HepG2 (cell line): Measurements from ENCODE around the gene ZNF221. TPM values are rescaled to one million over a fixed set of nuclear protein-coding genes. Genes with fewer than 3 reads are reported as not detected.

Experiments used
- CAMTA2 ChIP-seq: sonication (generic); formaldehyde crosslinking; IDR thresholded peaks from 2 replicates; pipeline ENCODE4 v1.4.0; 2020; ENCODE audit warnings: mild to moderate bottlenecking, missing genetic modification reagents, borderline replicate concordance
- FOXA1 ChIP-seq, 2 experiments: fragments of 450-650 bp in 1 of 2; sonication (generic) in 1 of 2; formaldehyde crosslinking in 1 of 2; IDR thresholded peaks; 2 replicates each; pipeline versions ENCODE4 v1.4.0 to v1.6.1; 2016 to 2020; ENCODE audit warnings: missing genetic modification reagents in 1 of 2
- FOXC1 ChIP-seq: sonication (generic); formaldehyde crosslinking; IDR thresholded peaks from 2 replicates; pipeline ENCODE4 v1.8.0; 2022; ENCODE audit warnings: mild to moderate bottlenecking, missing genetic modification reagents, borderline replicate concordance
- GATAD1 ChIP-seq: IDR thresholded peaks from 2 replicates; pipeline ENCODE4 v1.6.1; 2016; ENCODE audit warnings: missing genetic modification reagents, missing compliant biosample characterization
- ISL2 ChIP-seq: sonication (generic); formaldehyde crosslinking; IDR thresholded peaks from 2 replicates; pipeline ENCODE4 v1.5.0; 2020; ENCODE audit warnings: missing genetic modification reagents
- MBNL3 ChIP-seq: fragments of 250-450 bp; sonication (Bioruptor Pico); conservative IDR thresholded peaks from 2 replicates; pipeline ENCODE4 v1.8.0; 2022; ENCODE audit warnings: mild to moderate bottlenecking, inconsistent platforms
- MIER3 ChIP-seq: IDR thresholded peaks from 2 replicates; pipeline ENCODE4 v1.6.1; 2016; ENCODE audit warnings: missing compliant biosample characterization, borderline replicate concordance
- MTA1 ChIP-seq: sonication (generic); formaldehyde crosslinking; IDR thresholded peaks from 2 replicates; pipeline ENCODE4 v1.4.0; 2020; ENCODE audit warnings: missing genetic modification reagents, mild to moderate bottlenecking, borderline replicate concordance
- MXD4 ChIP-seq: IDR thresholded peaks from 2 replicates; pipeline ENCODE4 v1.6.1; 2016; ENCODE audit warnings: mild to moderate bottlenecking, missing biosample characterization, missing genetic modification reagents
- NBN ChIP-seq: fragments of 450-650 bp; conservative IDR thresholded peaks from 2 replicates; pipeline ENCODE4 v1.6.1; 2017
- NCOA1 ChIP-seq: sonication (generic); formaldehyde crosslinking; IDR thresholded peaks from 2 replicates; pipeline ENCODE4 v1.9.0; 2021; ENCODE audit warnings: missing genetic modification reagents
- NCOA2 ChIP-seq: sonication (generic); formaldehyde crosslinking; IDR thresholded peaks from 2 replicates; pipeline ENCODE4 v1.8.0; 2022; ENCODE audit warnings: inconsistent platforms
- PITX1 ChIP-seq: sonication (generic); formaldehyde crosslinking; IDR thresholded peaks from 2 replicates; pipeline ENCODE4 v1.5.1; 2020; ENCODE audit warnings: mild to moderate bottlenecking, missing genetic modification reagents
- REXO4 ChIP-seq: sonication (generic); formaldehyde crosslinking; IDR thresholded peaks from 2 replicates; pipeline ENCODE4 v1.8.0; 2022; ENCODE audit warnings: missing genetic modification reagents, mild to moderate bottlenecking, borderline replicate concordance
- RFX5 ChIP-seq: IDR thresholded peaks from 2 replicates; pipeline ENCODE4 v1.6.1; 2011; ENCODE audit warnings: low read depth, low read length, improper control_type of control experiment
- SNAI1 ChIP-seq: sonication (generic); formaldehyde crosslinking; IDR thresholded peaks from 2 replicates; pipeline ENCODE4 v1.5.0; 2020; ENCODE audit warnings: mild to moderate bottlenecking, missing genetic modification reagents, borderline replicate concordance
- TGIF2 ChIP-seq: IDR thresholded peaks from 2 replicates; pipeline ENCODE4 v1.6.1; 2016; ENCODE audit warnings: control low read depth, missing compliant biosample characterization
- ZNF275 ChIP-seq: sonication (generic); formaldehyde crosslinking; IDR thresholded peaks from 2 replicates; pipeline ENCODE4 v1.8.0; 2022; ENCODE audit warnings: missing genetic modification reagents, mild to moderate bottlenecking, inconsistent platforms, borderline replicate concordance
- ZNF292 ChIP-seq: sonication (generic); formaldehyde crosslinking; IDR thresholded peaks from 2 replicates; pipeline ENCODE4 v1.8.1; 2022; ENCODE audit warnings: mild to moderate bottlenecking, low read depth, missing genetic modification reagents, borderline replicate concordance
- ZNF33B ChIP-seq: sonication (generic); formaldehyde crosslinking; IDR thresholded peaks from 2 replicates; pipeline ENCODE4 v1.5.1; 2020; ENCODE audit warnings: mild to moderate bottlenecking, missing genetic modification reagents
- ZNF510 ChIP-seq: sonication (generic); formaldehyde crosslinking; IDR thresholded peaks from 2 replicates; pipeline ENCODE4 v1.4.0; 2020; ENCODE audit warnings: low read depth, mild to moderate bottlenecking, missing genetic modification reagents
- ZNF580 ChIP-seq: IDR thresholded peaks from 2 replicates; pipeline ENCODE4 v1.6.1; 2016; ENCODE audit warnings: low read depth, borderline replicate concordance
- ZNF674 ChIP-seq: sonication (generic); formaldehyde crosslinking; IDR thresholded peaks from 2 replicates; pipeline ENCODE4 v1.5.0; 2020; ENCODE audit warnings: low read depth, mild to moderate bottlenecking, missing genetic modification reagents
- ZNF709 ChIP-seq: sonication (generic); formaldehyde crosslinking; IDR thresholded peaks from 2 replicates; pipeline ENCODE4 v1.5.0; 2020; ENCODE audit warnings: mild to moderate bottlenecking, missing genetic modification reagents
- ZNF781 ChIP-seq: sonication (generic); formaldehyde crosslinking; IDR thresholded peaks from 2 replicates; pipeline ENCODE4 v1.5.1; 2020; ENCODE audit warnings: borderline replicate concordance, mild to moderate bottlenecking, missing genetic modification reagents; ENCODE audit errors: not compliant biosample characterization
- polyA plus RNA-seq, 8 experiments: library from polyadenylated mRNA; depleted of rRNA in 3 of 8; stranded (reverse) in 7 of 8; unstranded in 1 of 8; fragments of >200 nt; fragmentation: Illumina TruSeq in 4 of 8; extraction: Trizol in 4 of 8; gene quantifications; 2 replicates each; pipeline versions ENCODE4 v1.2.1 to v1.2.3, GENCODE V29; 2011 to 2016; ENCODE audit warnings: low read depth in 4 of 8, missing spikeins in 1 of 8, mixed read lengths in 1 of 8; ENCODE audit not compliant: insufficient read depth in 1 of 8
- total RNA-seq, 5 experiments: library from RNA; depleted of rRNA; stranded (reverse); fragments of >200 nt; fragmentation: Illumina TruSeq; extraction: Trizol; gene quantifications; 2 replicates each; pipeline ENCODE4 v1.2.3, GENCODE V29; 2016; ENCODE audit warnings: low read depth in 1 of 5
- TF ChIP-seq, protein P1 (sequence below), 2 experiments: IDR thresholded peaks; 2 replicates each; pipeline ENCODE4 v1.6.1; 2011 to 2012; ENCODE audit warnings: low read length in 2 of 2, borderline replicate concordance in 1 of 2, low read depth in 1 of 2, mild to moderate bottlenecking in 1 of 2, moderate library complexity in 1 of 2

The ZNF221 gene
- total and polyA plus RNA-seq, 2 of the 13 experiments (the other 11 are each of a cell fraction or from before 2014, with no cell fraction given) = 0.48 to 3.4 TPM

GRCh38 chr19:44002566-44003460 lies 51.8 kb downstream of the ZNF221 start, which contains the start of gene ZNF230 (continued):
- TF ChIP-seq ZNF709 = no peak
- no peak for TF ChIP-seq FOXA1 (IDR thresholded peaks at IDR 0.05)
- TF ChIP-seq FOXA1 (CRISPR knock-in tag; IDR thresholded peaks at IDR 0.05) = no peak
- no peak for TF ChIP-seq REXO4 (CRISPR knock-in tag)
- TF ChIP-seq SNAI1 (CRISPR knock-in tag) = no peak
- TF ChIP-seq CAMTA2 (CRISPR knock-in tag) = no peak
- TF ChIP-seq TGIF2 (CRISPR knock-in tag) = no peak
- no peak for TF ChIP-seq ZNF580 (CRISPR knock-in tag)
- TF ChIP-seq FOXC1 (CRISPR knock-in tag) = no peak
- no peak for TF ChIP-seq NBN
- no peak for TF ChIP-seq NCOA2 (CRISPR knock-in tag)
- no peak for TF ChIP-seq PITX1 (CRISPR knock-in tag)
- no peak for TF ChIP-seq ZNF674 (CRISPR knock-in tag)
- TF ChIP-seq ZNF275 = no peak
- no peak for TF ChIP-seq MBNL3
- no peak for TF ChIP-seq ZNF510 (CRISPR knock-in tag)
- TF ChIP-seq NCOA1 (CRISPR knock-in tag) = no peak
- no peak for TF ChIP-seq MIER3 (CRISPR knock-in tag)
- TF ChIP-seq GATAD1 (CRISPR knock-in tag) = peak; percentile 85
- peak; percentile 57 for TF ChIP-seq ZNF781 (CRISPR knock-in tag)
- TF ChIP-seq MXD4 (CRISPR knock-in tag) = no peak
- TF ChIP-seq RFX5 = no peak
- TF ChIP-seq, protein P1, sequence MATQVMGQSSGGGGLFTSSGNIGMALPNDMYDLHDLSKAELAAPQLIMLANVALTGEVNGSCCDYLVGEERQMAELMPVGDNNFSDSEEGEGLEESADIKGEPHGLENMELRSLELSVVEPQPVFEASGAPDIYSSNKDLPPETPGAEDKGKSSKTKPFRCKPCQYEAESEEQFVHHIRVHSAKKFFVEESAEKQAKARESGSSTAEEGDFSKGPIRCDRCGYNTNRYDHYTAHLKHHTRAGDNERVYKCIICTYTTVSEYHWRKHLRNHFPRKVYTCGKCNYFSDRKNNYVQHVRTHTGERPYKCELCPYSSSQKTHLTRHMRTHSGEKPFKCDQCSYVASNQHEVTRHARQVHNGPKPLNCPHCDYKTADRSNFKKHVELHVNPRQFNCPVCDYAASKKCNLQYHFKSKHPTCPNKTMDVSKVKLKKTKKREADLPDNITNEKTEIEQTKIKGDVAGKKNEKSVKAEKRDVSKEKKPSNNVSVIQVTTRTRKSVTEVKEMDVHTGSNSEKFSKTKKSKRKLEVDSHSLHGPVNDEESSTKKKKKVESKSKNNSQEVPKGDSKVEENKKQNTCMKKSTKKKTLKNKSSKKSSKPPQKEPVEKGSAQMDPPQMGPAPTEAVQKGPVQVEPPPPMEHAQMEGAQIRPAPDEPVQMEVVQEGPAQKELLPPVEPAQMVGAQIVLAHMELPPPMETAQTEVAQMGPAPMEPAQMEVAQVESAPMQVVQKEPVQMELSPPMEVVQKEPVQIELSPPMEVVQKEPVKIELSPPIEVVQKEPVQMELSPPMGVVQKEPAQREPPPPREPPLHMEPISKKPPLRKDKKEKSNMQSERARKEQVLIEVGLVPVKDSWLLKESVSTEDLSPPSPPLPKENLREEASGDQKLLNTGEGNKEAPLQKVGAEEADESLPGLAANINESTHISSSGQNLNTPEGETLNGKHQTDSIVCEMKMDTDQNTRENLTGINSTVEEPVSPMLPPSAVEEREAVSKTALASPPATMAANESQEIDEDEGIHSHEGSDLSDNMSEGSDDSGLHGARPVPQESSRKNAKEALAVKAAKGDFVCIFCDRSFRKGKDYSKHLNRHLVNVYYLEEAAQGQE (IDR thresholded peaks at IDR 0.05; ENCODE audit: borderline replicate concordance in 1 of 2, low read depth in 1 of 2, low read length in 2 of 2) = no peak
- no peak for TF ChIP-seq ZNF33B (CRISPR knock-in tag)
- TF ChIP-seq MTA1 = 0 out of 2 replicates have a peak, but pooled peaks have one; percentile 60
- no peak for TF ChIP-seq ZNF292 (CRISPR knock-in tag)
- peak; percentile 35; the same call in 1 of the 2 replicates for TF ChIP-seq ISL2 (CRISPR knock-in tag)
